ENCODE data around the gene MED29. TPM values are rescaled to one million over a fixed set of nuclear protein-coding genes. Genes with fewer than 3 reads are reported as not detected.

Gene MED29
- total and polyA plus RNA-seq, 2 donors (not counting 1 experiment from before 2014, with no cell fraction given): 33.0 to 47.5 TPM

DNA sequence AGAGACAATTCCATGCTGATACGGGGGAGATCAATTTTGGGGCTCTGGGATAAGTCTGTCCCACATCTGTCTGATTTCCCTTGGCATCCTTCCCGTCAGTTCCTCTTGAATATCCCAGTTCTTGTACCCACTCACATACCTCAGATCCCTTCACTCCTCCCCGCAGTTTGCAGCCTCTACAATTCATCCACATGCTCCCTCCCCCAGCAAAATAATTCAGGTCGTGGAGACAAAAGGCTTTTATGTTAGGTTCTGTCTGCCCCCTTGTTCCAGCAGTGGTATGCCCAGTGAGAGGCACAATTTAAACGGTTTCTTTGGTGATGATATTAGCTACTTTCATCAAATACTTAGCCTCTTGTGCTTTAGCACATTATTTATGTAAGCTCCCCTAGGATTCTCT lies 35.0 kb downstream of the MED29 start:
- H3K9ac ChIP-seq (ENCODE audit: low read length): no peak overlapping the region
- peak; percentile 10 for DNase-seq

DNA sequence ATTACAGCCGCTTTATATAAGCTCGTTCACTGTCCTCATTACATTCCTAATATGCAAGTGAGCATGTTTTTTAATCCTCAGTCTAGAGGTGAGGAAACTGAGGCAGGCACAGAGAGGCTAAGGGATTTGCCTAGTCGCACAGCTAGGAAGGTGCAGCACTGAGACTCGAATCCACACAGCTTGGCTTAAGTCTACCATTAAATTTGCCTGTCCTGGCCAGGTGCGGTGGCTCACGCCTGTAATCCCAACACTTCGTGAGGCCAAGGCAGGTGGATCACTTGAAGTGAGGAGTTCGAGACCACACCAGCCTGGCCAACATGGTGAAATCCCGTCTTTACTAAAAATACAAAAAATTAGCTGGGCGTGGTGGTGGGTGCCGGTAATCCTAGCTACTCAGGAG lies 36.5 kb downstream of the MED29 start:
- no peaks in the 10 kb centered on the region for H3K9me3 Mint-ChIP-seq (ENCODE audit: insufficient read depth)
- H3K9me3 ChIP-seq (ENCODE audit: control extremely low read depth in 1 of 3, control insufficient read depth in 2 of 3, insufficient read depth in 1 of 3, low read length in 2 of 3): no peaks in the 10 kb centered on the region
- intact Hi-C loops (cut with micrococcal nuclease): no loop called here
- H4K20me1 ChIP-seq (ENCODE audit: control insufficient read depth, insufficient read depth, low read length, poor library complexity, severe bottlenecking): peaks cover 5% of the 10 kb centered on the region
- CTCF ChIA-PET: interaction anchor here (2.3 to 3.3 kb wide), 2 partner anchors 8 to 30 kb away, joined by 9 to 14 read pairs; no protein-coding TSS in a partner anchor
- peaks cover 13% of the 10 kb centered on the region for H3K4me1 Mint-ChIP-seq
- POLR2A ChIA-PET: interaction anchor here (0.8 to 1.2 kb wide), 3 partner anchors 11 to 24 kb away, joined by 3 to 5 read pairs (median 4); no protein-coding TSS in a partner anchor
- no peak for DNase-seq
- 96% methylated on average over 6 of the region's 11 CpGs for WGBS (ENCODE audit: insufficient coverage)
- H3K27ac Mint-ChIP-seq: no peak overlapping the region
- TF ChIP-seq, protein P1, sequence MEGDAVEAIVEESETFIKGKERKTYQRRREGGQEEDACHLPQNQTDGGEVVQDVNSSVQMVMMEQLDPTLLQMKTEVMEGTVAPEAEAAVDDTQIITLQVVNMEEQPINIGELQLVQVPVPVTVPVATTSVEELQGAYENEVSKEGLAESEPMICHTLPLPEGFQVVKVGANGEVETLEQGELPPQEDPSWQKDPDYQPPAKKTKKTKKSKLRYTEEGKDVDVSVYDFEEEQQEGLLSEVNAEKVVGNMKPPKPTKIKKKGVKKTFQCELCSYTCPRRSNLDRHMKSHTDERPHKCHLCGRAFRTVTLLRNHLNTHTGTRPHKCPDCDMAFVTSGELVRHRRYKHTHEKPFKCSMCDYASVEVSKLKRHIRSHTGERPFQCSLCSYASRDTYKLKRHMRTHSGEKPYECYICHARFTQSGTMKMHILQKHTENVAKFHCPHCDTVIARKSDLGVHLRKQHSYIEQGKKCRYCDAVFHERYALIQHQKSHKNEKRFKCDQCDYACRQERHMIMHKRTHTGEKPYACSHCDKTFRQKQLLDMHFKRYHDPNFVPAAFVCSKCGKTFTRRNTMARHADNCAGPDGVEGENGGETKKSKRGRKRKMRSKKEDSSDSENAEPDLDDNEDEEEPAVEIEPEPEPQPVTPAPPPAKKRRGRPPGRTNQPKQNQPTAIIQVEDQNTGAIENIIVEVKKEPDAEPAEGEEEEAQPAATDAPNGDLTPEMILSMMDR (IDR thresholded peaks at IDR 0.05): no peak
- no peak for TF ChIP-seq EZH2 (IDR thresholded peaks at IDR 0.05; ENCODE audit: borderline replicate concordance, insufficient read depth, low read depth, low read length, poor library complexity, severe bottlenecking)
- no peak overlapping the region for H3K9ac ChIP-seq (ENCODE audit: low read length)
- no peak overlapping the region for H3K4me3 ChIP-seq (ENCODE audit: control extremely low read depth in 1 of 5, extremely low read depth in 1 of 5, insufficient read depth in 1 of 5, low read depth in 2 of 5, low read length in 4 of 5)
- peaks cover 5 to 30% of the 10 kb centered on the region in 2 experiments for H3K36me3 ChIP-seq (replicated peaks in 1 of 2; ENCODE audit: control extremely low read depth in 1 of 2, control insufficient read depth in 1 of 2, extremely low read depth in 1 of 2, insufficient read depth in 2 of 2, low read length in 1 of 2)
- no peak overlapping the region for H3K4me3 Mint-ChIP-seq
- H3K4me2 ChIP-seq (replicated peaks; ENCODE audit: low read depth, low read length, poor library complexity, severe bottlenecking): no peak overlapping the region
- no peak overlapping the region for H3K27ac ChIP-seq (ENCODE audit: low read length in 2 of 2)
- H3K27me3 Mint-ChIP-seq: no peaks in the 10 kb centered on the region
- H3K27me3 ChIP-seq (replicated peaks in 1 of 4; ENCODE audit: control extremely low read depth in 1 of 4, control insufficient read depth in 3 of 4, insufficient read depth in 4 of 4, low read length in 3 of 4): no peaks in the 10 kb centered on the region
- peaks cover 0 to 8% of the 10 kb centered on the region in 2 donors for H3K4me1 ChIP-seq (ENCODE audit: control insufficient read depth in 2 of 2, insufficient read depth in 2 of 2, low read length in 2 of 2)
- no peak overlapping the region for H2AFZ ChIP-seq (ENCODE audit: insufficient read depth, low read depth, low read length, poor library complexity, severe bottlenecking)
- H3K79me2 ChIP-seq (ENCODE audit: control insufficient read depth, insufficient read depth, low read length): peaks cover 4% of the 10 kb centered on the region
- no peak for ATAC-seq (ENCODE audit: low read depth)

More for the DNA sequence above, 35.0 kb downstream of the MED29 start:
- H3K36me3 ChIP-seq (replicated peaks in 1 of 2; ENCODE audit: control extremely low read depth in 1 of 2, control insufficient read depth in 1 of 2, extremely low read depth in 1 of 2, insufficient read depth in 2 of 2, low read length in 1 of 2): peaks cover 4 to 21% of the 10 kb centered on the region in 2 experiments
- no peak overlapping the region for H3K4me3 Mint-ChIP-seq
- WGBS (ENCODE audit: insufficient coverage): 100% methylated on average over 2 of the region's 5 CpGs
- no peaks in the 10 kb centered on the region for H3K27me3 Mint-ChIP-seq
- H3K79me2 ChIP-seq (ENCODE audit: control insufficient read depth, insufficient read depth, low read length): no peaks in the 10 kb centered on the region
- no peak for ATAC-seq (ENCODE audit: low read depth)
- no peak overlapping the region for H3K27ac Mint-ChIP-seq
- peaks cover 0 to 6% of the 10 kb centered on the region in 2 donors for H3K4me1 ChIP-seq (ENCODE audit: control insufficient read depth in 2 of 2, insufficient read depth in 2 of 2, low read length in 2 of 2)
- POLR2A ChIA-PET: interaction anchor here (1.2 kb wide), 1 partner anchor 9 kb away, joined by 6 read pairs; the partner anchor contains the start of gene RPS16
- no peak overlapping the region for H3K27ac ChIP-seq (ENCODE audit: low read length in 2 of 2)
- intact Hi-C loops (cut with micrococcal nuclease): no loop called here
- H3K9me3 ChIP-seq (ENCODE audit: control extremely low read depth in 1 of 3, control insufficient read depth in 2 of 3, insufficient read depth in 1 of 3, low read length in 2 of 3): no peaks in the 10 kb centered on the region
- H4K20me1 ChIP-seq (ENCODE audit: control insufficient read depth, insufficient read depth, low read length, poor library complexity, severe bottlenecking): no peaks in the 10 kb centered on the region
- no peak overlapping the region for H2AFZ ChIP-seq (ENCODE audit: insufficient read depth, low read depth, low read length, poor library complexity, severe bottlenecking)
- CTCF ChIA-PET: interaction anchor here (1.0 to 1.1 kb wide), 2 partner anchors 12 to 14 kb away, joined by 3 read pairs; partner anchors contain the start of gene PLEKHG2
- no peaks in the 10 kb centered on the region for H3K27me3 ChIP-seq (replicated peaks in 1 of 4; ENCODE audit: control extremely low read depth in 1 of 4, control insufficient read depth in 3 of 4, insufficient read depth in 4 of 4, low read length in 3 of 4)
- no peak overlapping the region for H3K4me3 ChIP-seq (ENCODE audit: control extremely low read depth in 1 of 5, extremely low read depth in 1 of 5, insufficient read depth in 1 of 5, low read depth in 2 of 5, low read length in 4 of 5)
- TF ChIP-seq, protein P1 (IDR thresholded peaks at IDR 0.05): no peak
- TF ChIP-seq EZH2 (IDR thresholded peaks at IDR 0.05; ENCODE audit: borderline replicate concordance, insufficient read depth, low read depth, low read length, poor library complexity, severe bottlenecking): no peak
- no peaks in the 10 kb centered on the region for H3K9me3 Mint-ChIP-seq (ENCODE audit: insufficient read depth)
- peaks cover 9% of the 10 kb centered on the region for H3K4me1 Mint-ChIP-seq
- no peak overlapping the region for H3K4me2 ChIP-seq (replicated peaks; ENCODE audit: low read depth, low read length, poor library complexity, severe bottlenecking)

All from B cell (primary cell).